Measurements from ENCODE around the gene LALBA.
"Not testable (repeated sequence)": the region's sequence is repeated elsewhere in the genome, so short reads cannot be mapped to it uniquely, and the experiment has no call there.

Gene LALBA

DNA sequence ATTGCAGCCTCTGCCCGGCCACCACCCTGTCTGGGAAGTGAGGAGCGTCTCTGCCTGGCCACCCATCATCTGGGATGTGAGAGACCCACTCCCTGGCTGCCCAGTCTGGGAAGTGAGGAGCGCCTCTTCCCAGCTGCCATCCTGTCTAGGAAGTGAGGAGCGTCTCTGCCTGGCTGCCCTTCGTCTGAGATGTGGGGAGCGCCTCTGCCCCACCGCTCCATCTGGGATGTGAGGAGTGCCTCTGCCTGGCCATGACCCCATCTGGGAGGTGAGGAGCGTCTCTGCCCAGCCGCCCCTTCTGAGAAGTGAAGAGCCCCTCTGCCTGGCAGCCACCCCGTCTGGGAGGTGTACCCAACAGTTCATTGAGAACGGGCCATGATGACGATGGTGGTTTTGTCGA lies 18.2 kb downstream of the LALBA start:
- H3K27me3 Mint-ChIP-seq, H3K9me3 Mint-ChIP-seq, H3K4me1 Mint-ChIP-seq, H3K36me3 Mint-ChIP-seq, H3K4me3 Mint-ChIP-seq, H3K27ac Mint-ChIP-seq: not testable (repeated sequence)

DNA sequence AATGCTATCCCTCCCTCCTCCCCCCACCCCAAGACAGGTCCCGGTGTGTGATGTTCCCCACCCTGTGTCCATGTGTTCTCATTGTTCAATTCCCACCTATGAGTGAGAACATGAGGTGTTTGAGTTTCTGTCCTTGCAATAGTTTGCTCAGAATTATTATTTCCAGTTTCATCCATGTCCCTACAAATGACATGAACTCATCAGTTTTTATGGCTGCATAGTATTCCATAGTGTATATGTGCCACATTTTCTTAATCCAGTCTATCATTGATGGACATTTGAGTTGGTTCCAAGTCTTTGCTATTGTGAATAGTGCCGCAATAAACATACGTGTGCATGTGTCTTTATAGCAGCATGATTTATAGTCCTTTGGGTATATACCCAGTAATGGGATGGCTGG lies 22.8 kb downstream of the LALBA start:
- H3K36me3 Mint-ChIP-seq, H3K4me3 Mint-ChIP-seq, H3K4me1 Mint-ChIP-seq, H3K27ac Mint-ChIP-seq, H3K27me3 Mint-ChIP-seq, H3K9me3 Mint-ChIP-seq: not testable (repeated sequence)

DNA sequence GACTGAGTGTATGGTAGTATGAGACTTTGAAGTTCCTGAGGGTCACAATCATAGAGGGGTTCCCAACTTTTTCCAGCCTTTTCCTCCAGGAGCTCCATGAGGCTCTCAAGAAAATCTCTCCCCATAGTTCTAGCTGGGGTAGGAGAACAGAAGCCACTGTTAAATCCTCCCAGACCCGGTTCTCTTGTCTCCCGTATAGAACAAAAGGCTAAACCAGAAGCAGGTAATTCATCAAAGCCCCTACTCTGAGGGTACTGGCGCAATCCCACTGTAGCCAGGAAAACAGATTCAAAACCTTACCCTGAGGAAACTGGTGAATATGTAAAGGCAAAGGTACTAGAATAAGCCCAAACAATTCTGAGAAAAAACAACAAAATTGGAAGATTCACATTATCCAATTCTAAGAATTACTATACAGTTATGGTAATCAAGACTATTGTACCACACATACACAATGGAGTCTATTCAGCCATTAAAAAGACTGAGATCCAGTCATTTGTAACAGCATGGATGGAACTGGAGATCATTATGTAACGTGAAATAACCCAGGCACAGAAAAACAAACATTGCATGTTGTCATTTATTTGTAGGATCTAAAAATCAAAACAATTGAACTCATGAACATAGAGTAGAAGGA lies 23.9 kb downstream of the LALBA start:
- Mint-ChIP-seq H3K27ac (no peak overlapping the region), H3K27me3 (peaks cover 1% of the 10 kb centered on the region), H3K9me3 (no peaks in the 10 kb centered on the region), H3K4me3 (no peak overlapping the region), H3K4me1 (peaks cover 4% of the 10 kb centered on the region), H3K36me3 (peaks cover 1% of the 10 kb centered on the region)

DNA sequence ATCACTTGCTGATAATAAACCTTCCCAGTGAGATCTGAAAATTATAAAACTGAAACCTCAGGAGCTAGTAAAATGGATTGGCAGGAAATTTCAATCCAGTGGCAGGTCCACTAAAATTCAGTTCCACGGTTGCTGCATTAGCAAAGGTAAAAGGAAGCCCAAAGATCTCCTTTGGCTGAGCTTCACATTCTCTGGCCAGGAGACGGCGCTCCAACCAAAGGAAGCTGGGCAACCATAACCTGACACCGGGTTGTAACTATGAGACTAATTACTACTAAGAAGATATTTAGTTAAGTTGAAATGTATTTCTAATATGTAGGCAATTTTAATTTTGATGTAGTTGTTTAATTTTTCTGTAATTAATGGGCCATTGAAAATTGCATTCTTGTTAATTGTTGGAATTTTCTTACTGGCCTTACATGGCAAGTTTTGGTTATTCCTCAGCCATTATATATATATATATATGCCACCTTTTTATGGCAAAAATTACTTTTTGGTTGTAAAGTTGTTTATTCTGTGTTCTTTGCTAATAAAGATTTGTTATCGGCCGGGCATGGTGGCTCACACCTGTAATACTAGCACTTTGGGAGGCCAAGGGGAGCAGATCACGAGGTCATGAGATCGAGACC lies 27.4 kb downstream of the LALBA start:
- no peak overlapping the region for H3K27ac Mint-ChIP-seq
- H3K4me1 Mint-ChIP-seq: peaks cover 9% of the 10 kb centered on the region
- H3K4me3 Mint-ChIP-seq: no peak overlapping the region
- H3K27me3 Mint-ChIP-seq: peaks cover 1% of the 10 kb centered on the region
- no peaks in the 10 kb centered on the region for H3K9me3 Mint-ChIP-seq
- no peaks in the 10 kb centered on the region for H3K36me3 Mint-ChIP-seq

DNA sequence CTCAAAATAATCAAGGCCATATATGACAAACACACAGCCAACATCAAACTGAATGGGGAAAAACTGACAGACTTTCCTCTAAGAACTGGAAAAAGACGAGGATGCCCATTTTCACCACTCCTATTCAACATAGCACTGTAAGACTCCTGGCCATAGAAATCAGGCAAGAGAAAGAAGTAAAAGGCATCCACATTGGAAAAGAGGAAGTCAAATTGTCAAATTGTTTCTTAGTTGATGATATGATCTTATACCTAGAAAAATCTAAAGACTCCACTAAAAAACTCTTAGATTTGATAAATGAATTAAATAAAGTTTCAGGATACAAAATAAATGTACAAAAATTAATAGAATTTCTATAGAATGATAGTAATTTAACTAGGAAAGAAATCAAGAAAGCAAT lies 33.2 kb downstream of the LALBA start:
- Mint-ChIP-seq H3K27me3 (no peaks in the 10 kb centered on the region), H3K4me3 (no peak overlapping the region), H3K4me1 (peaks cover 29% of the 10 kb centered on the region), H3K9me3 (no peaks in the 10 kb centered on the region), H3K27ac (no peak overlapping the region), H3K36me3 (no peaks in the 10 kb centered on the region)

DNA sequence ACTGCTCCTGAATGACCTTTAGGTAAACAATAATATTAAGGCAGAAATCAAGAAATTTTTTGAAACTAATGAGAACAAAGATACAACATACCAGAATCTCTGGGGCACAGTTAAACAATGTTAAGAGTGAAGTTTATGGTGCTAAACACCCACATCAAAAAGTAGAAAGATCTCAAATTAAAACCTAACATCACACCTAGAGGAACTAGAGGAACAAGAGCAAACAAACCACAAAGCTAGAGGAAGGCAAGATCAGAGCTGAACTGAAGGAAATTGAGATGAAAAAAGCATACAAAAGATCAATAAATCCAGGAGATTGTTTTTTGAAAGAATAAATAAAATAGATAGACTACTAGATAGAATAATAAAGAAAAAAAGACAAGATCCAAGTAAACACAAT lies 37.2 kb downstream of the LALBA start:
- no peaks in the 10 kb centered on the region for H3K27me3 Mint-ChIP-seq
- H3K36me3 Mint-ChIP-seq: no peaks in the 10 kb centered on the region
- no peaks in the 10 kb centered on the region for H3K9me3 Mint-ChIP-seq
- peak overlapping the region; percentile 5 for H3K4me3 Mint-ChIP-seq
- peaks cover 29% of the 10 kb centered on the region for H3K4me1 Mint-ChIP-seq
- peak overlapping the region; percentile 0 for H3K27ac Mint-ChIP-seq

DNA sequence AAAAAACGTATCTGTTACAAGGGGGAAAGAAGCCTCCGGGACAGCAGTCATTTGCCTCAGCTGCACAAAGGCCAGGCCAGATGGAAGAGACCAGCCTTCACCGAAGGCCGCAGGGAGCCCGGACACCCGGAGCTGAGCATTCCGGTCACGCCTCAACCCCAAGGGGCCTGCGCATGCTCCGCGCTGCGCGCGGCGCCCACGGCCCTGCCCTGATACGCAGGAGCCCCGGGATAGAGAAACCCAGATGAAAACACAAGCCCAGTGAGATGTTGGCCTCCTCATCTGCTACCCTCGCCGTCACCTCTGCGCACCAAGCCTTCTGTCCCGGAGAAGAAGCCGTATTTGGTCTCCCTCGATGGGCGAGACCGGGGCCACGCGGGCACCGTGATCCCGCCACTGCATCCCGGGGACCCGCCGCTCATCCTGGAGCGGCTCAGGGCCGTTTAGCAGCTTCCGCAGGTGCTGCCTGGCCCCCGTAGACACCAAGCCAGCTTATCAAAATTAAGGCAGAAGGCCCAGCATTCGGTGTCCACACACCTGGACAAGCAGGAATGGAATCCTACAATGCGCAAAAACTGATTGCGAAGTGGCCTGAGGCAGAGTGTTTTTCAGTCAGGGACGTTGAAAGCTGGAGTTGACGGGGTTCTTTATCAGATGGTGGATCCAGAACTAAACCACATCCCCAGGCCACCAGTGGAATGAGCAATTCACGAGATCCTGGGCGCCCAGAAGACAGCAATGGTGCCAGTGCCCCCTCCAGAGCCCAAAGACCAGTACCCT lies 41.8 kb downstream of the LALBA start:
- no peaks in the 10 kb centered on the region for H3K9me3 Mint-ChIP-seq
- H3K27me3 Mint-ChIP-seq: no peaks in the 10 kb centered on the region
- H3K36me3 Mint-ChIP-seq: no peaks in the 10 kb centered on the region
- H3K4me3 Mint-ChIP-seq: no peak overlapping the region
- H3K4me1 Mint-ChIP-seq: peaks cover 19% of the 10 kb centered on the region
- H3K27ac Mint-ChIP-seq: no peak overlapping the region

DNA sequence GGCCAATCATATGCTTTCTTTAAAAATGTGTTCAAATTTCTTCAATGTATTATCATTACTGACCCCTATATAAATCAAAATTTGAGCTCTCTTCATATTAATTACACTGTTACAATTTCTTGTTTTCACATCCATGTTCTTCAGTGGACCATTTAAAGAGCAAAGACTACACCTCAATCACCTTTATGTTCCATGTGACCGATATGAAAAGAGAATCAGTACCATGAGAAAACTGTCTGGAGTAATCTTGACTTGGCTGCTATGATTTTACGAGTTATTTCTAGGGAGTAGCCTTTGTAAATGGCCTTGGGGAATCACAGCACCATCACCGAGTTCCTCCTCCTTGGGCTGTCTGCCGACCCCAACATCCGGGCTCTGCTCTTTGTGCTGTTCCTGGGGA lies 44.5 kb downstream of the LALBA start, which contains the start of gene OR8S1:
Gene OR8S1, plus strand, starts transcription at position 301 of the 400 bp plus-strand sequence. Its CDS starts 0 bp downstream, at position 301.
- Mint-ChIP-seq H3K36me3 (no peaks in the 10 kb centered on the region), H3K9me3 (no peaks in the 10 kb centered on the region), H3K27me3 (no peaks in the 10 kb centered on the region), H3K4me1 (no peaks in the 10 kb centered on the region), H3K27ac (no peak within 1 kb of the TSS), H3K4me3 (no peak within 1 kb of the TSS)

DNA sequence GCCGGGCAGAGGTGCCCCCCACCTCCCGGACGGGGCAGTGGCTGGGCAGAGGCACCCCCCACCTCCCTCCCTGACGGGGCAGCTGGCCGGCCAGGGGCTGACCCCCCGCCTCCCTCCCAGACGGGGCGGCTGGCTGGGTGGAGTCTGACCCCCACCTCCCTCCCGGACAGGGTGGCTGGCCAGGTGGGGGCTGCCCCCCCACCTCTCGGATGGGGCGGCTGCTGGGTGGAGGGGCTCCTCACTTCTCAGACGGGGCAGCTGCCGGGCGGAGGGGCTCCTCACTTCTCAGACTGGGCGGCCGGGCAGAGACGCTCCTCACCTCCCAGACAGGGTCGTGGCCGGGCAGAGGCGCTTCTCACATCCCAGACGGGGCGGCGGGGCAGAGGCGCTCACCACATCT lies 49.5 kb downstream of the LALBA start:
- not testable (repeated sequence) for H3K9me3 Mint-ChIP-seq, H3K4me3 Mint-ChIP-seq, H3K27ac Mint-ChIP-seq, H3K27me3 Mint-ChIP-seq, H3K36me3 Mint-ChIP-seq, H3K4me1 Mint-ChIP-seq
